Activated CD4-positive, alpha-beta T cell treated with anti-CD3 and anti-CD28 coated beads for 36 hours (primary cell): ENCODE data around the gene YY2. TPM values are rescaled to one million over a fixed set of nuclear protein-coding genes. Genes with fewer than 3 reads are reported as not detected.
"Not testable (repeated sequence)": the region's sequence is repeated elsewhere in the genome, so short reads cannot be mapped to it uniquely, and the experiment has no call there.

Experiments
- ATAC-seq: fragments of 200-7000 bp; cut with Tn5 transposase; one replicate; pipeline ENCODE4 v1.10.0; 2021; ENCODE audit warnings: mild to moderate bottlenecking, moderate library complexity
- CTCF ChIA-PET: fragments of 350-600 bp; sonication (Branson Sonifier 250); formaldehyde crosslinking; loops from one replicate; lab custom pipeline; 2021; ENCODE audit warnings: antibody characterized with exemption; lab: Charles Lee
- POLR2A ChIA-PET: fragments of 350-600 bp; sonication (Branson Sonifier 250); formaldehyde crosslinking; loops from one replicate; lab custom pipeline; 2021; ENCODE audit warnings: antibody characterized with exemption, inconsistent platforms; lab: Charles Lee
- DNase-seq: peaks from one replicate; pipeline ENCODE4 v3.0.0-alpha.2; 2020
- H3K27ac Mint-ChIP-seq: one replicate; pipeline ENCODE4 v1.8.0; 2021; ENCODE audit warnings: mixed read lengths
- H3K27me3 Mint-ChIP-seq: one replicate; pipeline ENCODE4 v1.8.0; 2021; ENCODE audit warnings: mixed read lengths
- H3K36me3 Mint-ChIP-seq: one replicate; pipeline ENCODE4 v1.8.0; 2021; ENCODE audit warnings: low read depth, mixed read lengths
- H3K4me1 Mint-ChIP-seq: one replicate; pipeline ENCODE4 v1.8.0; 2021; ENCODE audit warnings: mixed read lengths
- H3K4me3 Mint-ChIP-seq: one replicate; pipeline ENCODE4 v1.8.0; 2021; ENCODE audit warnings: mild to moderate bottlenecking, moderate library complexity, mixed read lengths
- H3K9me3 Mint-ChIP-seq: one replicate; pipeline ENCODE4 v1.8.0; 2021; ENCODE audit warnings: low read depth, mixed read lengths
- intact Hi-C, 2 experiments: fragments of 100-400 bp; cut with DNase I in 1 of 2; cut with micrococcal nuclease in 1 of 2; formaldehyde crosslinking; loops; one replicate each; pipeline versions ENCODE4 v1.14.2 to v1.15.1; 2022 to 2024; cut with DNase I, micrococcal nuclease
- total RNA-seq, 2 experiments: library from RNA; stranded (reverse); gene quantifications; one replicate each; pipeline ENCODE4 v1.2.3, GENCODE V29; 2021

YY2 gene
- total RNA-seq, 2 experiments from 2014 or later = 0.88 to 1.3 TPM

DNA sequence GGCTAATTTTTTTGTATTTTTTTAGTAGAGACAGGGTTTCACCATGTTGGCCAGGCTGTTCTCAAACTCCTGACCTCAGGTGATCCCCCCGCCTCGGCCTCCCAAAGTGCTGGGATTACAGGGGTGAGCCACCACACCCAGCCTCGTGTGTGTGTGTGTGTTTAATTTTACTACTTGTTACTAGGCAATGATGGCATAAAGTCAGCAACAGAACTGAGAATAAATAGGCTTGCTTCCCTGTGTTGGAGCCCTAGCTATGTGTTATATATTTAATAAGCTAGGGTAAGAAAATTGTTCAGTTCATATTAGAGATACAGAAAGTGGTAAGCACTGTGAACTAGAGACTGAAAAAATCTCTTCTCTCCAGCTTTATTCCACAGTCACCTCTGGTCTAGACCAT, 18.4 kb downstream of the YY2 start:
- H3K27ac Mint-ChIP-seq, H3K27me3 Mint-ChIP-seq, POLR2A ChIA-PET, H3K9me3 Mint-ChIP-seq, CTCF ChIA-PET, DNase-seq, intact Hi-C loops, ATAC-seq, H3K4me3 Mint-ChIP-seq, H3K36me3 Mint-ChIP-seq, H3K4me1 Mint-ChIP-seq: not testable (repeated sequence)

GRCh38 chrX:21875013-21875412, 19.2 kb downstream of the YY2 start:
- Mint-ChIP-seq H3K4me1 (no peaks in the 10 kb centered on the region), H3K36me3 (peaks cover 2% of the 10 kb centered on the region), H3K9me3 (no peaks in the 10 kb centered on the region), H3K4me3 (no peak overlapping the region), H3K27me3 (no peaks in the 10 kb centered on the region), H3K27ac (no peak overlapping the region)
- no peak for ATAC-seq
- no peak for DNase-seq
- ChIA-PET POLR2A (no interaction called here), CTCF (no interaction called here)
- intact Hi-C loops = no loop called here

DNA sequence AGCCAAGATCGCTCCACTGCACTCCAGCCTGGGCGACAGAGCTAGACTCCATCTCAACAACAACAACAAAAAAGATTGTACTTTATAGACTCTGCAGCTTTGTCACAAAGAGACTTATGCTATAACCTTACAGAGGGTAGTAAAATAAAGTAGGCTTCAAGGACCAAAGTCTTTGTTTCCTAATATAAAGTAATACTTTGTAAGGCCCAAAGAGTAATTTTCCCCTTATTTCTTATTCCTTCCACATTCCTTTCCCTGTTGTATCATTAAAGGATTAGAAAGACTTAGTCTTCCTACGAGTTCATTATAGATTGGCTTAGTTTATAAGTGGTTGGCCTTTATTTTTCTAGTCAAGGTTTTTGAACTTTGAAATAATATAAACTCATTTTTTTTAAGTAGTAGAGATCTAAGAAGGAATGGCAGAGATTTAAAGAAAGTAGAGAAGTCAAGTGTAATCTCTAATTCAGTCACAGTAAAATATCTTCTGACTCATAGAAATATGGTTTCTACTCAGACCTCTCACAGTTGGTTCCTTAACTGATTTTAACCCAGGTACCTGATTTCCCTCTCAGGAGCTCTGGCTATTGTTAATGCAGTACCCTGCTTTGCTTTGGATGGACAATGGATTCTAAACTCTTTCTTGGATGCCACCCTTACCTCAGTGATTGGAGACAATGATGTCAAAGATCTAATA, 26.2 kb downstream of the YY2 start:
- no peaks in the 10 kb centered on the region for H3K9me3 Mint-ChIP-seq
- H3K27ac Mint-ChIP-seq = no peak overlapping the region
- ChIA-PET POLR2A (no interaction called here), CTCF (interaction anchor here (0.8 kb wide), 1 partner anchor 91 kb away, joined by 3 read pairs; no protein-coding TSS in a partner anchor)
- H3K4me1 Mint-ChIP-seq = no peaks in the 10 kb centered on the region
- no peaks in the 10 kb centered on the region for H3K27me3 Mint-ChIP-seq
- no peak overlapping the region for H3K4me3 Mint-ChIP-seq
- intact Hi-C loops = no loop called here
- DNase-seq = no peak
- peaks cover 2% of the 10 kb centered on the region for H3K36me3 Mint-ChIP-seq
- ATAC-seq = no peak

- ChIA-PET CTCF (no interaction called here), POLR2A (no interaction called here)
- no peak overlapping the region for H3K27ac Mint-ChIP-seq
- intact Hi-C loops = no loop called here
- H3K27me3 Mint-ChIP-seq = no peaks in the 10 kb centered on the region
- ATAC-seq (no peak), DNase-seq (no peak)
- peaks cover 2% of the 10 kb centered on the region for H3K36me3 Mint-ChIP-seq
- no peaks in the 10 kb centered on the region for H3K9me3 Mint-ChIP-seq
- no peaks in the 10 kb centered on the region for H3K4me1 Mint-ChIP-seq
- H3K4me3 Mint-ChIP-seq = no peak overlapping the region
Observed at GRCh38 chrX:21883258-21883657, 27.5 kb downstream of the YY2 start.

DNA sequence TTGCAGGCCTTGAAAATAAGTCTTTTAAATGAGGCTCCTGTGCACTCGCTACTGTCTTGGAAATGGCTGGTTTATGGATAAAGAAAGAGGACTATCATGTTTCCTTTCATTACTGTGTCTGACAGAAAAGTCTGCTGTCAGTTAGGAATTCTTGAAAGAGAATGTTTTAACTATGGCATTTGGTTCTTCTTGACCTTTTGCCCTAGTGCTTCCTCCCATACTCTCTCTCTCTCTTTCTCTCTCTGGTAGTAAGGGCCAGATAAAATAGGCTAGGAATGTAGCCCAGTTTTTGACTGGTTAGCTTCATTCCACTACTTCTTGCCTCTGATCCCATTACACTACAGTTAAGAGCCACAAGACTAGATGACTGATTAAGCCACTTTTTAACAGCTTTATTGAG, 29.8 kb downstream of the YY2 start:
- ATAC-seq (no peak), DNase-seq (no peak)
- CTCF ChIA-PET = no interaction called here
- no peaks in the 10 kb centered on the region for H3K9me3 Mint-ChIP-seq
- intact Hi-C loops = no loop called here
- no peaks in the 10 kb centered on the region for H3K4me1 Mint-ChIP-seq
- H3K27ac Mint-ChIP-seq = no peak overlapping the region
- POLR2A ChIA-PET = no interaction called here
- H3K4me3 Mint-ChIP-seq = no peak overlapping the region
- no peaks in the 10 kb centered on the region for H3K27me3 Mint-ChIP-seq
- peaks cover 2% of the 10 kb centered on the region for H3K36me3 Mint-ChIP-seq

GRCh38 chrX:21905313-21905712, 49.5 kb downstream of the YY2 start:
- Mint-ChIP-seq H3K27ac (no peak overlapping the region), H3K27me3 (no peaks in the 10 kb centered on the region)
- CTCF ChIA-PET = no interaction called here

DNA sequence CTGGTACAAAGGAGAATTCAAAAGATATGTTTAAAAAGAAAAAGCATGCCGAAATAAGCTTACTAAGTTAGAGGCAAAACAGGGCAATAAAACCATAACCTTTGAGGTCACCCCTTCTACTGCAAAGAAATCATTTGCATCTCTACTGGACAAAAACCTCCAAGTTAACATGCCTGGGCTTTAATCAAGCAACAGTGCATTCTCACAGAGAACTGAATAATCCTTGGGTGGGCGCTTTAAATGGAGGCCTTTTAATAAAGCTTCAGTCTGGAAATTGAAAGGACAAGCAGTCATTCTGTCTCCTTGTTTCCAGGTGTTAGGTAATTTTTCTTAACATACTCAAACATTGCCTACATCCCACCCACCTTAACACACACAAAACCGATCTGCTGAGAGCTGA, 50.2 kb downstream of the YY2 start:
- no peaks in the 10 kb centered on the region for H3K27me3 Mint-ChIP-seq
- DNase-seq = no peak
- ChIA-PET CTCF (no interaction called here), POLR2A (no interaction called here)
- no peak overlapping the region for H3K4me3 Mint-ChIP-seq
- H3K9me3 Mint-ChIP-seq = no peaks in the 10 kb centered on the region
- ATAC-seq = no peak
- intact Hi-C loops = no loop called here
- H3K27ac Mint-ChIP-seq = no peak overlapping the region
- no peaks in the 10 kb centered on the region for H3K4me1 Mint-ChIP-seq
- no peaks in the 10 kb centered on the region for H3K36me3 Mint-ChIP-seq

More at GRCh38 chrX:21905313-21905712, 49.5 kb downstream of the YY2 start:
- Mint-ChIP-seq H3K4me3 (no peak overlapping the region), H3K36me3 (no peaks in the 10 kb centered on the region), H3K9me3 (no peaks in the 10 kb centered on the region), H3K4me1 (no peaks in the 10 kb centered on the region)
- POLR2A ChIA-PET = no interaction called here
- intact Hi-C loops = no loop called here
- DNase-seq (no peak), ATAC-seq (no peak)

DNA sequence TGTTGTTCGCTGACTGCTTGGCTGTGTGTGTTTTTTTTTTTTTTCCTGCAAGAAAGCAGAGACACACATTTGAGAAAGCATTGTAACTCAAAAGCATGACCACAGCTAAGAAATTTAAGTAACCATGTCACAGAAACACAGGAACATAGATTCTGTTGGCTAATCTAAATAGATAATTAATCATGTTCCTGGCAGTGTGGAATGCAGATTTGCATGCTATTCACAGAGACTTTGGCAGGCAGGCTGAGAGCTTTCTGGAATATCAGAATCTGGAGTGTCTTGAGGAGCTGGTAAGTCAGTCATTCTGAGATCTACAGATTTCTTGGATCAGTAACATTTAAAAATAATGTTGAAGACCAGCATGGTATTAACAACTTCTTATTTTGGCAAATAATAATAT, 51.5 kb downstream of the YY2 start:
- Mint-ChIP-seq H3K4me1 (peaks cover 4% of the 10 kb centered on the region), H3K4me3 (no peak overlapping the region), H3K27ac (no peak overlapping the region), H3K27me3 (no peaks in the 10 kb centered on the region), H3K36me3 (no peaks in the 10 kb centered on the region), H3K9me3 (no peaks in the 10 kb centered on the region)
- no peak for DNase-seq
- no peak for ATAC-seq
- CTCF ChIA-PET = no interaction called here
- intact Hi-C loops = no loop called here
- POLR2A ChIA-PET = no interaction called here

Other genes with a start within 250 kb of the YY2 start
- gene KLHL34, start 197.7 kb upstream of the YY2 start, total RNA-seq = under 1 TPM; 0.60 to 0.94 TPM
- gene SMPX, start 97.9 kb upstream of the YY2 start, total RNA-seq = not detected
- gene MBTPS2, start 16.4 kb upstream of the YY2 start, total RNA-seq = 1 to 10 TPM; 6.9 to 7.8 TPM
- gene SMS, start 84.7 kb downstream of the YY2 start, total RNA-seq = 100 to 1,000 TPM; 100 to 124 TPM
- gene PHEX, start 176.3 kb downstream of the YY2 start, total RNA-seq = 1 to 10 TPM; 3.0 to 3.7 TPM